WERI-Rb-1 (cell line): ENCODE results near the gene PTPN1.
"Not testable (repeated sequence)": the region's sequence is repeated elsewhere in the genome, so short reads cannot be mapped to it uniquely, and the experiment has no call there.

Experiments
- DNase-seq: peaks from one replicate; pipeline ENCODE4 v3.0.0-alpha.2; 2020
- H3K27ac ChIP-seq: fragments of 250-450 bp; sonication (Bioruptor Pico); 2 replicates; pipeline ENCODE4 v1.5.1; 2020; ENCODE audit warnings: mild to moderate bottlenecking, moderate library complexity
- H3K27me3 ChIP-seq: fragments of 250-450 bp; sonication (Bioruptor Pico); 2 replicates; pipeline ENCODE4 v1.5.1; 2021; ENCODE audit warnings: mild to moderate bottlenecking, low read depth, moderate library complexity; ENCODE audit not compliant: insufficient read depth, severe bottlenecking
- H3K36me3 ChIP-seq: fragments of 250-450 bp; sonication (Bioruptor Pico); 2 replicates; pipeline ENCODE4 v1.5.1; 2020; ENCODE audit warnings: mild to moderate bottlenecking, moderate library complexity
- H3K4me3 ChIP-seq: 2 replicates; pipeline ENCODE4 v1.5.1; 2011; ENCODE audit warnings: low read depth, mild to moderate bottlenecking, control low read depth, low read length
- H3K9me3 ChIP-seq: fragments of 250-450 bp; sonication (Bioruptor Pico); 2 replicates; pipeline ENCODE4 v1.5.1; 2021; ENCODE audit warnings: mild to moderate bottlenecking, moderate library complexity; ENCODE audit not compliant: severe bottlenecking
- TF ChIP-seq, protein P1 (sequence below): IDR thresholded peaks from 2 replicates; pipeline ENCODE4 v1.5.1; 2011; ENCODE audit warnings: low read depth, mild to moderate bottlenecking, control low read depth, inconsistent platforms, low read length

The PTPN1 gene

DNA sequence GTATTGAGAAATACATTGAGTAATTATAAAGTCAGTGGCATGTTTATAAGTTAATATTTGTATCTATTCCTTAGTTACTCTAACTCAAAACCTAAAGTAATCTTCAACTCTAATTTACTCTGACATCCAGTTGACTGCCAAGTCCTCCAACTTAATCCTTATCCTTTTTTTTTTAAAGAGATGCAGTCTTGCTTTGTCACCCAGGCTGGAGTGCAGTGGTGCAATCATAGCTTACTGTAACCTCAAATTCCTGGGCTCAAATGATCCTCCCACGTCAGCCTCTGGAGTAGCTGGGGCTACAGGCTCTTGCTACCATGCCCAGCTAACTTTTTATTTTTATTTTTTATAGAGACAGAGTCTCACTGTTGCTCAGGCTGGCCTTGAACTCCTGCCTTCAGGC lies 24.4 kb downstream of the PTPN1 start:
- H3K9me3 ChIP-seq = no peaks in the 10 kb centered on the region
- TF ChIP-seq, protein P1, sequence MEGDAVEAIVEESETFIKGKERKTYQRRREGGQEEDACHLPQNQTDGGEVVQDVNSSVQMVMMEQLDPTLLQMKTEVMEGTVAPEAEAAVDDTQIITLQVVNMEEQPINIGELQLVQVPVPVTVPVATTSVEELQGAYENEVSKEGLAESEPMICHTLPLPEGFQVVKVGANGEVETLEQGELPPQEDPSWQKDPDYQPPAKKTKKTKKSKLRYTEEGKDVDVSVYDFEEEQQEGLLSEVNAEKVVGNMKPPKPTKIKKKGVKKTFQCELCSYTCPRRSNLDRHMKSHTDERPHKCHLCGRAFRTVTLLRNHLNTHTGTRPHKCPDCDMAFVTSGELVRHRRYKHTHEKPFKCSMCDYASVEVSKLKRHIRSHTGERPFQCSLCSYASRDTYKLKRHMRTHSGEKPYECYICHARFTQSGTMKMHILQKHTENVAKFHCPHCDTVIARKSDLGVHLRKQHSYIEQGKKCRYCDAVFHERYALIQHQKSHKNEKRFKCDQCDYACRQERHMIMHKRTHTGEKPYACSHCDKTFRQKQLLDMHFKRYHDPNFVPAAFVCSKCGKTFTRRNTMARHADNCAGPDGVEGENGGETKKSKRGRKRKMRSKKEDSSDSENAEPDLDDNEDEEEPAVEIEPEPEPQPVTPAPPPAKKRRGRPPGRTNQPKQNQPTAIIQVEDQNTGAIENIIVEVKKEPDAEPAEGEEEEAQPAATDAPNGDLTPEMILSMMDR = no peak
- DNase-seq = no peak
- no peak overlapping the region for H3K27ac ChIP-seq
- no peaks in the 10 kb centered on the region for H3K27me3 ChIP-seq
- H3K4me3 ChIP-seq = no peak overlapping the region
- H3K36me3 ChIP-seq = no peaks in the 10 kb centered on the region

DNA sequence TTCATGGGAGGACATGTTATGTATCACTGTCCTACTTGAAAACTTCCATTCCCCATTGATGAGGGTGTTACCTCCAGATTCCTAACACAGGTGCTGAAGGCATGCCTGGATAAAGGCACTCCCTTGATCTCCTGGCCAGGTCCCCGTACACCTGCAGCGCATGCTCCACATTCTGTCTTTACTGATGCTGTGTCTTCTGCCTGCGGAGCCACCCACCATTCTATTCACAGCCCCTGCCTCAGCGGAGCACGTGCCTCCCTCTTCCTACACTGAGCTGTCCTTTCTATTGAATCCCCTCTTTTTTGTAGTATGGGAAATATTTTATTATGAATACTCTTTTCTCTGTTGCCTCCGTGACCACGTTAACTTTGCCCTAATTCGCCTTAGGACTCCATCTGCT lies 25.0 kb downstream of the PTPN1 start:
- H3K27me3 ChIP-seq = no peaks in the 10 kb centered on the region
- H3K27ac ChIP-seq = no peak overlapping the region
- H3K4me3 ChIP-seq = no peak overlapping the region
- DNase-seq = no peak
- TF ChIP-seq, protein P1 = no peak
- H3K36me3 ChIP-seq = no peaks in the 10 kb centered on the region
- no peaks in the 10 kb centered on the region for H3K9me3 ChIP-seq

DNA sequence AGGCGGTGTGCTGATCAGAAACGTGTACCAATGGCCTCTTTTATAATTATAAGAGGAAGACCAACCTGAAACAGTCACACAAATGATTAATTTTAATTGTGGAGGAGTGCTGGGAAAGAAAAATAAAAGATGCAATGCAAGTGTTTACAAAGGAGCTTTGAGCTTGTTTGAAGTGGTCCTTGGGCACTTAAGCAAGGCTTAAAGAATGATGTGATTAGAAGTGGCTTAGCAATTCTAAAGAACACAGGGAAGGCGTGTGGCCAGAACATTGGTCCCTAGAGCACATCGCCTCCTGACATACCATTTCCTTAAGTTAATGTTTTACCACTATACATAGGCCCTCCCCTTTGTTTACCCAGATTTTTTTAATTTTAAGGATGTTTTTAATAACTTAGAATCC lies 26.1 kb downstream of the PTPN1 start:
- no peak overlapping the region for H3K27ac ChIP-seq
- peak; percentile 21 for DNase-seq

DNA sequence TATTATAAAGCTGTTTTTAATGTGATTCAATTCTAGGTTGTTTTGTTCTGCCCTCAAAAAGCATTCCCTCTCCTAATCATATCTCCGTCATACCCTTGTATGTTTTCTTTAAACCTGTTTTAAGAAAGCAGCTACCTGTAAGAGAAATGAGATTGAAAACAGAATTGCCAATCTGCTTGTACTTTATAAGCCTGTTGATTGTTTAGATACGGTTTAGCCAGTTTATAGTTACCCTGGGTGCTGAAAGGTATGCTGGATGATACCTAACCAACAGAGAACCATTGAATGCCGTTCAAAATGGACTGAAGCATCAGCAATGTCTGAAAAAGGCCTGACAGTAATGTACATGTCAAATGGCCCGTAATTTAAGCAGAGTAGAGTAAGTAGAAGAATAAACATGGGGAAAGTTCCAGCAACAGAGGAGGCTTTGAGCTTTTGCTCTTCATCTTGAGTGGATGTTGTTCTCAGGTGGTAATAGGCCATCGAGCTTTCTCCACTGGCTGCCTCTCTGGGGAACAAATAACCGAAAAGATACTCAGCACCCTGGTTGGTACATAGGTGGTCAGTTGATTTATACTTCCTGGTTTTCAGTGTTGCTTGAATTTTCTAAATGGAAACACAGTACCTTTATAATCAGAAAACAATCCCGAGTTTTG lies 27.5 kb downstream of the PTPN1 start:
- no peak overlapping the region for H3K4me3 ChIP-seq
- TF ChIP-seq, protein P1 = no peak
- H3K27ac ChIP-seq = no peak overlapping the region
- H3K27me3 ChIP-seq = no peaks in the 10 kb centered on the region
- DNase-seq = no peak
- no peaks in the 10 kb centered on the region for H3K9me3 ChIP-seq
- H3K36me3 ChIP-seq = no peaks in the 10 kb centered on the region

More for the DNA sequence above, 26.1 kb downstream of the PTPN1 start:
- H3K27me3 ChIP-seq = no peaks in the 10 kb centered on the region
- TF ChIP-seq, protein P1 = no peak
- no peaks in the 10 kb centered on the region for H3K9me3 ChIP-seq
- no peaks in the 10 kb centered on the region for H3K36me3 ChIP-seq
- no peak overlapping the region for H3K4me3 ChIP-seq

DNA sequence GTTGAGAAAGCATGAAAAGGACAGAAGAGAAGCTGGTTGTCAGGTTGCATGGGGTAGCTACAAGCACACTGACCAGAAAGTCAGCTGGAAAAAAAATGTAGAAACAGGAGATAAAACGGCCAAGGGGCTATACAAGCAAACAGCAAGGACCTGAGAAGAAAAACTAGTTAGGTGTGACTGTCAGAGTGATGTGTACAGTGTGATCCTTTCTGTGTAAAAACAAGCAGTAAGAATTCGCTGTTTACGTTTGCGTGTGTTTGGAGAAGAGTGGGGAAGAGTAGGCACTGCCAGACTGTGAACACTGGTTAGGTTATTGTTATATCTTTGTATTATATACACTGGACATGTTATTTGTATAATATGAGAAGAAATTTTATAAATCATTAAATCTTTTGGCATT lies 28.1 kb downstream of the PTPN1 start:
- H3K27ac ChIP-seq = no peak overlapping the region
- H3K4me3 ChIP-seq = no peak overlapping the region
- TF ChIP-seq, protein P1 = no peak
- H3K9me3 ChIP-seq = no peaks in the 10 kb centered on the region
- no peak for DNase-seq
- no peaks in the 10 kb centered on the region for H3K36me3 ChIP-seq
- no peaks in the 10 kb centered on the region for H3K27me3 ChIP-seq

DNA sequence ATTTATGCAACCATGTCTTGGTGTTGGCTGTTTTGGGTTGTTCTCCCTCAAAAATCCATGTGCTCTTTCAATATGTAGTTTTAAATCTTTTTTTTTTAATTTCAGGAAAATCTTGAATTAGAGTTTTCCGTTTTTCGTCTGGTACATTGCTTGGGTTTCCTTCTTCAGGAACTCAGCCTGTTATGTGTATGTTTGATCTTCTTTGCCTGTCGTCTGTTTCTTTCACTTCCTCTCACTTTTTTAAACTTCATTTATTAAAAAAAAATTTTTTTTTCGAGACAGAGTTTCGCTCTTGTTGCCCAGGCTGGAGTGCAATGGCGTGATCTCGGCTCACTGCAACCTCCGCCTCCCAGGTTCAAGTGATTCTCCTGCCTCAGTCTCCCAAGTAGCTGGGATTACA lies 29.6 kb downstream of the PTPN1 start:
- H3K36me3 ChIP-seq, H3K27ac ChIP-seq, DNase-seq, H3K27me3 ChIP-seq, H3K4me3 ChIP-seq, H3K9me3 ChIP-seq: not testable (repeated sequence)
